ENCODE results near the gene TBRG4.

The TBRG4 gene

DNA sequence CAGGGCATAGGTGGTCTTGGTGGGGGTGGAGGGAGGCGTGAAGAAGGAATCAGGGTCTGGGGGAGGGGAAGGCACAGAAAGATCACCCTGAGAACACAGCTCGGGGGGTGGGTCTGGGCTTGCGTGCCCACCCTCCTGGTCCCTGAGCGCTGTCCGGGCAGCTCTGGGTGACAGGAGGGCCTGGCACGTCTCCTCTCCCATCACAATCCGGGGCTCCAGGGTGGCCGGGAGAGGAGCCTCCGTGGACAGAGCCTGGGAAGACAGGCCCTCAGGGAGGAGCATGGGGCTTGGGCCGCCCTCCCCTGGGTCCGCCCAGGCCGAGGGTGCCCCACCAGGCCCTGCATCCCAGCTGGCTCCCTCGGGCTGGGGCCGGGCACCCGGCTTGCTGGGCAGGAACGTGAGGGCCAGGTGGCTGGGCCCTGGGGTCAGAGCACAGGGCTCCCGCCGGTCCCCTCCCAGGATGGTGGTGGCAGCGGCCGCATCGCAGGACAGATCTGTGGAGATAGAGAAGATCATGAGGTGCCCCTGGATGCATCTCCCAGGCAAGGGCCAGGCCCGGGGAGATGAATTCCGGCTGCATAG lies 25.8 kb downstream of the TBRG4 start:
- Histone ChIP-seq H3K4me1 (peaks cover 27% of the 10 kb centered on the region), H3K9me3 (no peaks in the 10 kb centered on the region), H3K4me2 (no peak overlapping the region), H3K4me3 (no peak overlapping the region), H3K36me3 (no peaks in the 10 kb centered on the region), H3K27ac (no peak overlapping the region), H3K27me3 (peaks cover 21% of the 10 kb centered on the region; the same call in 1 of the 2 replicates), H3K9ac (no peak overlapping the region), H4K20me1 (no peaks in the 10 kb centered on the region)
- no peak for TF ChIP-seq Cebpa-rat (IDR thresholded peaks at IDR 0.05)

DNA sequence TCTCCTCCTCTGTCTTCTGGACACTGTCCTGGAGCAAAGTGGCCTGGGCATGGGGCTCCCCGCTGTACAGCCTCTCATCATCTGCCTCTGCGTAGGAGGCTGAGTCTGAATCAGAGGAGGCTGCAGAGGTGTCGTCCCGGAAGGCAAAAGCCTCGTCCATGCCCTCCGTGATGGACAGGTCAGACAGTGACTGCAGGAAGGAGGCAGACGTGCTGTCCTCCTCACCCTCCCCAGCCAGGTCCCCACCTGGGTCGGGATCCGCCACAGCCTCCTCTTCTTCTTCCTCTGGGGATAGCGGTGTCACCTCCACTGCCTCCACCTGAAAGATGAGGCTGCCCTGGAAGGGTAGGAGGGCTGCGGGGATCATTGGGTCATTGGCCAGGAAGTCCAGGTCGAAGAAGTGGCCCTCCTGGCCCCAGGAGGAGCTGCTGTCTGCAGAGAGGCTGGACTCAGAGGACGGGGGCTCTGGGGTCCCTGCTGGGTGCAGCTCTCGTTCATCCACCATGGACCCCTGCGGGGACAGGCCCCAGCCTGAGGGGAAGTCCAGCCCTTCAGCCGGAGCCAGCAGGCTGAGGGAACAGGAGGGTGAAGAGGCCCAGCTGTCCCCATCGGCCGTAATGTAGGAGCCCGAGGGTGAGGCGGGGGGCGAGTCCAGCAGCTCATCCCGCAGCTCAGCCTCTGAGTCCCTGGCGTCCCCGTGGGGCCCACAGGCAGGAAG lies 26.4 kb downstream of the TBRG4 start:
- Histone ChIP-seq H3K36me3 (no peaks in the 10 kb centered on the region), H3K27me3 (peaks cover 21% of the 10 kb centered on the region; the same call in 1 of the 2 replicates), H3K27ac (no peak overlapping the region), H4K20me1 (no peaks in the 10 kb centered on the region), H3K4me2 (no peak overlapping the region), H3K4me3 (no peak overlapping the region), H3K9ac (0 out of 2 replicates have a peak overlapping the region, but pooled peaks have one; percentile 27), H3K9me3 (no peaks in the 10 kb centered on the region), H3K4me1 (peaks cover 27% of the 10 kb centered on the region)
- no peak for TF ChIP-seq Cebpa-rat (IDR thresholded peaks at IDR 0.05)

DNA sequence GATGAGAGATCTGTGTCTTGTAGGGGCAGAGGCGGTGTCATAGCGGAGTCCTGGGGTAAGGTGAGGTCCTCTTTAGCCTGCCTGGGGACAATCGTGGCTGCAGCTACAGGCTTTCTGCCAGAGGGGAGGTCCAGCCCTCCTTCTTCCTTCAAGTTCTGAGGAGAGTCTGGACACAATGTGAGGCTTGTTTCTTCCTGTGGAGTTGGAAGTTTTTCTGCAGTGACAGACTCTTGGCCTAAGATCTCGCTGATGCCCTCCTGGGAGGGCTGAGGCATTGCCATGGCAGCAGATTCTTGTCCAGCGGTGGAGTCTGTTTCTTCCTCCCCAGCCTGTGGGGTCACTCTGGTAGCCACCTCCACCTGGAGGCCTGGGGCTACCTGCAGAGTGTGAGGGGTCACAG lies 27.2 kb downstream of the TBRG4 start:
- H3K9me3 ChIP-seq = no peaks in the 10 kb centered on the region
- no peak overlapping the region for H3K4me3 ChIP-seq
- no peak overlapping the region for H3K4me2 ChIP-seq
- TF ChIP-seq Cebpa-rat (IDR thresholded peaks at IDR 0.05) = no peak
- H3K9ac ChIP-seq = 0 out of 2 replicates have a peak overlapping the region, but pooled peaks have one; percentile 27
- H3K36me3 ChIP-seq = no peaks in the 10 kb centered on the region
- peaks cover 13% of the 10 kb centered on the region; the same call in 1 of the 2 replicates for H3K27me3 ChIP-seq
- no peak overlapping the region for H3K27ac ChIP-seq
- no peaks in the 10 kb centered on the region for H4K20me1 ChIP-seq
- H3K4me1 ChIP-seq = peaks cover 20% of the 10 kb centered on the region

DNA sequence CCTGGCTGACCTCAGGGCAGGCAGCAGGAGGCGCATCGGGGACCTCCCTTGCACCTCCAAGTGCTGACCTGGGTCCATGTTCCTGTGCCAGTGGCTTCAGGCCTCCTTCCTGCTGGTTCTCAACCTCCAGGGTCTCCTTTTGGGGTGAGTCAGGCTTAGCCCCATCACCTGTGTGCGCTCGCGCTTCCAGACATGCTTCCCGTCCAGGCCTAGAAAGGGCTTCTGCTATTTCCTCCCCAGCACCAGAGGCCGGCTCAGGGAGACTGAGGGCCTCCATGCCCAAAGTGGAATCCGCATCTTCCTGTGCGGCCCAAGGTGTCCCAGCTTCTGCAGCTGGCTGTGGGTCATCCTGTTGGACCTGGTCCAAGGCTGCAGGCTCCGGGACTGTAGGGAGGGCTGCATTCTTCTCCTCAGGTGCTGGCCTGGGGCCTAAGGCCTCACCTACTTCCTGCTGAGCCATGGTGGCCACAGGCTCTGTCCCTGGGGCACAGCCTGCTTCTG lies 28.6 kb downstream of the TBRG4 start:
- no peaks in the 10 kb centered on the region for H3K9me3 ChIP-seq
- peaks cover under 1% of the 10 kb centered on the region; the same call in 1 of the 2 replicates for H3K27me3 ChIP-seq
- H3K4me1 ChIP-seq = peaks cover 18% of the 10 kb centered on the region
- H4K20me1 ChIP-seq = no peaks in the 10 kb centered on the region; the same call in 1 of the 2 replicates
- no peak overlapping the region for H3K27ac ChIP-seq
- no peak for TF ChIP-seq Cebpa-rat (IDR thresholded peaks at IDR 0.05)
- H3K4me3 ChIP-seq = no peak overlapping the region
- H3K36me3 ChIP-seq = peaks cover 6% of the 10 kb centered on the region
- no peak overlapping the region for H3K4me2 ChIP-seq
- H3K9ac ChIP-seq = no peak overlapping the region

DNA sequence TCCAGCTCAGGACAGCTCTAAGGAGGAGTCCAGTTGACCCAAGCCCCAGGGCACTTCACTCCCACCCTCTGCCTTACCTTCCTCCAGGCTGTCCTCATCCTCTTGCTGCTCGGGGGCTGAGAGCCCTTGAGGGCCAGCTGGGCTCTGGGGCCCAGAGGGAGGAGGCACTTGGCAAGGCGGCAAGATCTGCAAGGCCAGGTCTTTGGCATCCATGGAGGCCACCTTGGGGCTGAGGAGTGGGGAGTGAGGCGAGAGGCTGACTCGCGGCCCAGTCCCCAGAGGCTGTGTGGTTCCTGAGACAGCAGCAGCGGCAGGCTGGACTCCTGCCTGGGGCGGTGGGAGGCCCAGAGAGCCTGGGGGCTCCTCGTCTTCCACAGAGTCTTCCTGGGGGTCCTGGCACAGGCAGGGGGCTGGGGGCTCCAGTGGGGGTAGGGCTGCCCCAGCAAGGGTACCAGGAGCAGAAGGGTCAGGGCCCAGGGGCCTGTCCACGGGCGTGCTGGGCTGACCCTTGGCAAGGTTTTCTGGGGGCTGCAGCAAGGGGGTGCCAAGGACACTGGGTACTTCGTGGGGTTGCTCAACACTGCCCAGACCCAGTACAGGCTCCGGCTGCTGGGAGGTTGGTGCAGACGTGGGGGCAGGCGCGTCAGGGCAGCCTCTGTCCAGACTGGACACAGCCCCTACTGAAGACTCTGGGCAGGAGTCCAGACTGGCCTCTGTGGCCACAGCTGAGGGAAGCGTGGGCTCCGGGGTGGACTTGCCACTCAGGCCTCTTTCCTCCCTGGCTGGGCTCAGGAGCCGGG lies 29.3 kb downstream of the TBRG4 start:
- Histone ChIP-seq H3K36me3 (peaks cover 12% of the 10 kb centered on the region), H3K27ac (peak overlapping the region; percentile 41; the same call in 1 of the 2 replicates), H3K4me2 (peak overlapping the region; percentile 28; the same call in 1 of the 2 replicates), H3K4me1 (peaks cover 18% of the 10 kb centered on the region), H3K27me3 (no peaks in the 10 kb centered on the region), H3K9me3 (no peaks in the 10 kb centered on the region), H3K4me3 (no peak overlapping the region), H4K20me1 (peaks cover under 1% of the 10 kb centered on the region; the same call in 1 of the 2 replicates), H3K9ac (no peak overlapping the region)
- no peak for TF ChIP-seq Cebpa-rat (IDR thresholded peaks at IDR 0.05)

DNA sequence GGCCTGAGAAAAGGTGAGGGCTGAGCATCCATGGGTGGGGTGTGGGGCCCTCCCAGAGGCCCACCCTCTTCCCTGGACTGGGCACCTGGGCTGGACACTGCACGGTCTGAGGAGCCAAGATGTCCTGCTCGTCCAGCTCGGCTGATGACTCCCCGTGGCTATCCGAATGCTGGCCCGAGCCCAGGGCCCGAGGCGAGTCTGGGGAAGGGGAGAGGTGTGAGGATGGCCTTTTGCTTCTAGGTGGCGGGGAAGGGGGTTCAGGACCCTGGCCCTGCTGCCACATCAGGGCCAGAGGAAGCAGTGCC lies 29.9 kb downstream of the TBRG4 start:
- Histone ChIP-seq H3K27me3 (no peaks in the 10 kb centered on the region), H3K9ac (no peak overlapping the region), H3K9me3 (no peaks in the 10 kb centered on the region), H3K36me3 (peaks cover 18% of the 10 kb centered on the region), H3K4me2 (peak overlapping the region; percentile 28; the same call in 1 of the 2 replicates), H3K4me1 (peaks cover 18% of the 10 kb centered on the region), H3K4me3 (no peak overlapping the region), H4K20me1 (peaks cover 5% of the 10 kb centered on the region; the same call in 1 of the 2 replicates), H3K27ac (peak overlapping the region; percentile 41; the same call in 1 of the 2 replicates)
- no peak for TF ChIP-seq Cebpa-rat (IDR thresholded peaks at IDR 0.05)

DNA sequence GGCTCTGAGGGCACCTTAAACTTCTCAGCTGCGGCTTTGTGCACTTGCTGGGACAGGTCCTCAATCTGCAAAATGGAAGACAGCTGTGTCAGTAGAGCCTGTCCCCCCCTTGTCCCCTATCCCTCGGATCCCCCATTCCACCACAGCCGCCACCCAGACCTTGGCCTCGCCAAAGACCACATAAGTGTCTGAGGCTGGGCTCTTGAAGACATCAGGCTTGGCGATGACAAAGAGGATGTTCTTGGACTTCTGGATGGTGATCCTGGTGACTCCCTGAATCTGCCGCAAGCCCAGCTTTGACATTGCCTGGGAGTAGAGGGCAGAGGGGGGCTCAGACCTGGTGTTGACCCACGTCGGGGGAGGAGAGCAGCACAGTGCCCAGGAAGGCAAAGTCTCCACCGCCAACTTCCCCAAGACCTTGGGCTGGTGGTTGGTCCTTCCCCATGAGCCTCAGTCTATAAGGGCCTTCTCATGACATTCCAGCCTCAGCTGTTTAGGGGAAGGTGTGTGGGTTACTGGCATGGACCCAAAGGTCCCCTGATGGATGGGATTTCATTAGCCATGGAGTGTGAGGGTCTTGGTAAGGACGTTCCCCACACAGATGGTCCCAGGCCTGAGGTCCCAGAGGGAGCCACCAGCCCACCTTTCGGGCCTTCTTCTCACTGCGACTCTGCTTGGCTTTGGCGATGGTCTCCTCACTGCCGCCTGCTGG lies 30.4 kb downstream of the TBRG4 start:
- no peaks in the 10 kb centered on the region for H3K9me3 ChIP-seq
- no peak for TF ChIP-seq Cebpa-rat (IDR thresholded peaks at IDR 0.05)
- H3K36me3 ChIP-seq = peaks cover 22% of the 10 kb centered on the region
- H3K4me2 ChIP-seq = no peak overlapping the region
- peaks cover 9% of the 10 kb centered on the region for H4K20me1 ChIP-seq
- no peak overlapping the region for H3K9ac ChIP-seq
- no peak overlapping the region for H3K4me3 ChIP-seq
- H3K27ac ChIP-seq = no peak overlapping the region
- peaks cover 22% of the 10 kb centered on the region for H3K4me1 ChIP-seq
- no peaks in the 10 kb centered on the region for H3K27me3 ChIP-seq

DNA sequence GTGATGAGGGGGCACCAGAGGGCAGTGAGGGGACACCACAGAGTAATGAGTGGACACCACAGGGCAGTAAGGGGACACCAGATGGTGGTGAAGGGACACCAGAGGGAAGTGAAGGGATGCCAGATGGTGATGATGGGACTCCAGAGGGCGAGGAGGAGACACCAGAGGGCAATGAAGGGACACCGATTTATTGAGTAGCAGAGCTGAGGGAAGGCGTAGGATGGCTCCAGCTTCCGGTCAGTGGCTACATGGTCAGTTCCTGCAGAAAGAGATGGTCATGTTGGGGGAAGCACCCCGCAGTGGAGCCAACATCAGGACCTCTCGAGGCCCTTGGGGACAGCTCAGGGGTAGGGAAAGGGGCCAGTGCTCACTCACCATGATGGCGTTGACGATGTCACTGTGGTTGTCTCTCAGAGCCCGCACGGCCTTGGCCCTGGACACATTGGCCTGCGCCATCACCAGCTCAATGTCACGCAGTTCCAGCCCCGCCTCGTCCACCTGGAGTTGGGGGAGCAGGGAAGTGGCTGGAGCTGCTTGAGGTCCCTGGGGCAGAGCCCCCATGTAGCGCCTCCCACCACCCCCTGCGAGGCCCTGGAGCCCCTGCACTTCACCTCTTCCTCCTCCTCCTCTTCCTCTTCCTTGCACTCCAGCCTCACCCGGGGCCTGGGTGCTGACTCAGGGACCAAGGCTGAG lies 31.1 kb downstream of the TBRG4 start:
- Histone ChIP-seq H4K20me1 (peaks cover 16% of the 10 kb centered on the region), H3K36me3 (peaks cover 29% of the 10 kb centered on the region), H3K4me3 (no peak overlapping the region), H3K9ac (no peak overlapping the region), H3K4me2 (no peak overlapping the region), H3K4me1 (peaks cover 21% of the 10 kb centered on the region), H3K9me3 (no peaks in the 10 kb centered on the region), H3K27ac (no peak overlapping the region), H3K27me3 (no peaks in the 10 kb centered on the region)
- TF ChIP-seq Cebpa-rat (IDR thresholded peaks at IDR 0.05) = no peak

Measured in BLaER1 (cell line).